ENCODE results near the gene GRID1.

The GRID1 gene

DNA sequence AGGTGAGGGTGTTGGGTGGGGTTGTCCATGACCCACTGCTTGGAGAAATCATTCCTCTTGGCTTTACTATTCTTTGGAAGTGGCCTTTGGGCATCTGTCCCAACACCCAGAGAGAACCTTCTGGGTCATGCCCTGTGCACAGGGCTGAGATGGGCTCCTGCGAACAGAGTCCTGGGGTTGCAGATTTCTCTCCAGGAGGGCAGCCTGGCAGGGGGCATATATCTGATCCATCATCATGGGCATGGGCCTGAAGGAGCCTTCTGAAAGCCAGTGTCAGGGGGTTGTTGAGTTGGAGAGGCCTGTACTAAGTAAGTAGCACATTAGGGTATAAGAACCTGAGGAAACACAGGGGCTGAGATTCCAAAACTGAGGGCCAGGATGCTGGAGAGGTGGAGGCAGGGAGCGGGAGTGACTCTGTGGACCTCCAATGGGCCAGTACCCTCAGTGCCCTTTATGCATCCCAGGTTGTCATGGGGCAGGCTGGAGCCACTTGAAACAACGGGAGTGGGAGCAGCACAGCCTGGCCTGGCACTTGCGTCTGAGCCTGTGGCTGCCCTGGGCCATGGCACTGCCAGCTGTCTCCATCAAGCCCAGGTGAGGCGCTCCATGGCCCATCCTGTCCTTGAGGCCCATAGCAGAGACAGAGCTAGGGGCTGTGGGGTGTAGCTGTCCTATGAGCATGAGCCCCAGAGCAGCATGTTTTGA lies 203.7 kb downstream of the GRID1 start:
- Mint-ChIP-seq H3K36me3 (no peaks in the 10 kb centered on the region), H3K9me3 (no peaks in the 10 kb centered on the region), H3K4me3 (no peak overlapping the region), H3K27me3 (no peaks in the 10 kb centered on the region), H3K4me1 (no peaks in the 10 kb centered on the region), H3K27ac (no peak overlapping the region)
- no peak for ATAC-seq

DNA sequence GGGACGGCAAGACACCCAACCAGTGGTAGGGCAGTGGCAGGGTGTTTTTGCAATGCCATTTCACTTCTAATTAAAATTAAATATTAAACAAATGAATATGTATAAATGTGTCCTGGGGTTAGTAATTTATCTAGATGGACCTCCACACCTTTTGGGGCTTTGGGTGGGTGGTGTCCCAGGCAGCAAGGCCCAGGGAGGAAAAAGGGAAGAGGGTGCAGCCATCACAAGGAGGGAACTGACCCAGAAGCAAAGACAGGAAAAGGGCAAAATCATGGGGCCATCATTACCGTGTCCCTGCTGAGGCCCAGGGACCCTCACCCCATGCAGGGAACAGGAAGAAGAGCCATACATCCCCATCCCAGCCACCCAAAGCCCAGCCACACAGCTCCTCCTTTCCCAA lies 204.6 kb downstream of the GRID1 start:
- ATAC-seq: no peak
- no peaks in the 10 kb centered on the region for H3K4me1 Mint-ChIP-seq
- no peaks in the 10 kb centered on the region for H3K27me3 Mint-ChIP-seq
- no peaks in the 10 kb centered on the region for H3K9me3 Mint-ChIP-seq
- H3K36me3 Mint-ChIP-seq: no peaks in the 10 kb centered on the region
- no peak overlapping the region for H3K27ac Mint-ChIP-seq
- no peak overlapping the region for H3K4me3 Mint-ChIP-seq

- Mint-ChIP-seq H3K27me3 (no peaks in the 10 kb centered on the region), H3K27ac (no peak overlapping the region), H3K9me3 (no peaks in the 10 kb centered on the region), H3K4me3 (no peak overlapping the region), H3K36me3 (no peaks in the 10 kb centered on the region), H3K4me1 (no peaks in the 10 kb centered on the region)
- no peak for ATAC-seq
Observed at GRCh38 chr10:86160890-86161585, 205.6 kb downstream of the GRID1 start.

DNA sequence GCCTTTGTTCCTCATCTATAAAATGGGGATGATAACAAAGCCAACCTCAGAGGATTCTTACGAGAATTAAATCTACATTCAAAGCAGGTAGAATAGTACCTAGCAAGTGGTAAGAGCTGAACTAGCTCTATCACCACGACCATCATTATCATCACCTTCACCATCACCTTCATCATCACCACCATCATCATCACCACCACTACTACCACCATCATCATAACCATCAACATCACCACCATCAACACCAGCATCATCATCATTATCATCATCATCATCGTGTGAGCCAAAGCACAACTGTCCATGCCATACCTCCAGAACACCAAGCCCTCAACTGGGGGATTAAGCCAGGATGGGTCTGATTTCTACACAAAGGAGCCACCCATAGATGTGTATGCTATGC lies 206.8 kb downstream of the GRID1 start:
- no peak for ATAC-seq
- peaks cover 6% of the 10 kb centered on the region for H3K27me3 Mint-ChIP-seq
- H3K4me1 Mint-ChIP-seq: no peaks in the 10 kb centered on the region
- H3K27ac Mint-ChIP-seq: no peak overlapping the region
- no peaks in the 10 kb centered on the region for H3K36me3 Mint-ChIP-seq
- H3K4me3 Mint-ChIP-seq: no peak overlapping the region
- H3K9me3 Mint-ChIP-seq: no peaks in the 10 kb centered on the region

GRCh38 chr10:86155054-86155921 lies 211.3 kb downstream of the GRID1 start:
- H3K4me3 Mint-ChIP-seq: no peak overlapping the region
- no peaks in the 10 kb centered on the region for H3K9me3 Mint-ChIP-seq
- H3K27ac Mint-ChIP-seq: no peak overlapping the region
- no peak for ATAC-seq
- peaks cover 11% of the 10 kb centered on the region for H3K27me3 Mint-ChIP-seq
- H3K4me1 Mint-ChIP-seq: no peaks in the 10 kb centered on the region
- H3K36me3 Mint-ChIP-seq: no peaks in the 10 kb centered on the region

DNA sequence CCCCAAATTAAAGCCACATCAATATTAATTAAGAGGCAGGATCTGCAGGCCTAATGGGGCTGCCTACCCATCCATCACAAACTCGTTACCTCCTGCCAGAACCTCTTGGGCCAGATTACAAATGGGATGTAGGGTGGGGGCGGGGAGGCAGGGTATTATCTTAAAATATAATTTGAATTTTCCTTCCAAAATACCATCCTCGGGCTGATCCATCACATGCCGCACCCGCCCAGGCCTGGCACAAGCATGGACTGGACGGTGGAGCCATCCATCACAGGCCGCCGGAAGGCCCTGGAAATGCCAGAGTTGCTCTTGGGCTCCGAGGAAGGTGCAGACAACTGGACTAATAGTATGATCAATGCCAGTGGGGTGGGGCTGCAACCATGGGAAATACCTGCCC lies 212.8 kb downstream of the GRID1 start:
- no peak overlapping the region for H3K27ac Mint-ChIP-seq
- H3K4me3 Mint-ChIP-seq: no peak overlapping the region
- H3K36me3 Mint-ChIP-seq: no peaks in the 10 kb centered on the region
- H3K9me3 Mint-ChIP-seq: no peaks in the 10 kb centered on the region
- H3K4me1 Mint-ChIP-seq: no peaks in the 10 kb centered on the region
- H3K27me3 Mint-ChIP-seq: peaks cover 11% of the 10 kb centered on the region
- ATAC-seq: no peak

GRCh38 chr10:86152911-86153310 lies 213.7 kb downstream of the GRID1 start:
- H3K4me3 Mint-ChIP-seq: no peak overlapping the region
- H3K9me3 Mint-ChIP-seq: no peaks in the 10 kb centered on the region
- no peaks in the 10 kb centered on the region for H3K36me3 Mint-ChIP-seq
- ATAC-seq: no peak
- no peaks in the 10 kb centered on the region for H3K4me1 Mint-ChIP-seq
- no peak overlapping the region for H3K27ac Mint-ChIP-seq
- peaks cover 11% of the 10 kb centered on the region for H3K27me3 Mint-ChIP-seq

DNA sequence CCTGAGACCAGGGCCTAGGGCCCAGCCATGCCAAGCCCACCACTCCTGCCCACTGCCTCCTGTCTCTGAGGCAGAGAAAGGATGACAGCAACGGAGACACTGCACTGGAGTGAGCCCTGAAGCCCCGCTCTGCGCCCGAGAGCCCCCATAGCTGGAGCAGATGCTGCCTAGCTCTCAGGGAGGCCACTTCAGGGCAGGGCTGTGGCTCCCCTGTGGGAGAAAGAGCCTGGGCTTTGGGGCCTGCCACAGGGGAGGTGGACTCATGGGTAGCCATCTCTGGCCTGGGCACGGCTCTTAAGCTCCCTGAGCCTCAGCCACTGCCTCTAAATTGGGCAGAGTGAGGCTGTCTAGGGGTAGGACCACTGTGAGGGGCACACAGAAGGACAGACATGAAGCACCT lies 214.2 kb downstream of the GRID1 start:
- H3K27me3 Mint-ChIP-seq: peaks cover 11% of the 10 kb centered on the region
- no peaks in the 10 kb centered on the region for H3K9me3 Mint-ChIP-seq
- no peak for ATAC-seq
- no peaks in the 10 kb centered on the region for H3K36me3 Mint-ChIP-seq
- no peak overlapping the region for H3K27ac Mint-ChIP-seq
- no peaks in the 10 kb centered on the region for H3K4me1 Mint-ChIP-seq
- no peak overlapping the region for H3K4me3 Mint-ChIP-seq

- peaks cover 11% of the 10 kb centered on the region for H3K27me3 Mint-ChIP-seq
- no peak overlapping the region for H3K27ac Mint-ChIP-seq
- H3K4me3 Mint-ChIP-seq: no peak overlapping the region
Observed at GRCh38 chr10:86151613-86152012, 215.0 kb downstream of the GRID1 start.

DNA sequence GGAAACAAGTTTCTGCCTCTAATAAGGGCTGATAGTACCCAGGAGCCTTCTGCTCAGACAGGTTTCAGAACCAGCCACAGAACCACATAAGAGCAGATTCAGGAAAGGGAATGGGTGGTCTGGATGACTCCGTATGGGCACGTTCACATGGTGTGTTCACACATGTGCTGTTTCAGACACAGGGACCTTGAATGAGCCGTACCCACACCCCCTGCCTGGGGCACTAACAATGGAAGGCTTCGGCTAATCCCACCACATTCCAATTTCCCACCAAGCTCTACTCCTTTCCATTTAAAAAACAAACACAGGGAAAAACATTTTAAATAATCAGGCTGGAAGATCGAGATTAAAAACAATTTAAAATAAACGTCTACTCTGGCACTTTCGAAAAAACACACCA lies 217.3 kb downstream of the GRID1 start:
- no peak for ATAC-seq
- no peaks in the 10 kb centered on the region for H3K27me3 Mint-ChIP-seq
- no peak overlapping the region for H3K4me3 Mint-ChIP-seq
- H3K9me3 Mint-ChIP-seq: no peaks in the 10 kb centered on the region
- no peak overlapping the region for H3K27ac Mint-ChIP-seq
- no peaks in the 10 kb centered on the region for H3K36me3 Mint-ChIP-seq
- no peaks in the 10 kb centered on the region for H3K4me1 Mint-ChIP-seq

More at GRCh38 chr10:86151613-86152012, 215.0 kb downstream of the GRID1 start:
- Mint-ChIP-seq H3K4me1 (no peaks in the 10 kb centered on the region), H3K9me3 (no peaks in the 10 kb centered on the region), H3K36me3 (no peaks in the 10 kb centered on the region)
- no peak for ATAC-seq

DNA sequence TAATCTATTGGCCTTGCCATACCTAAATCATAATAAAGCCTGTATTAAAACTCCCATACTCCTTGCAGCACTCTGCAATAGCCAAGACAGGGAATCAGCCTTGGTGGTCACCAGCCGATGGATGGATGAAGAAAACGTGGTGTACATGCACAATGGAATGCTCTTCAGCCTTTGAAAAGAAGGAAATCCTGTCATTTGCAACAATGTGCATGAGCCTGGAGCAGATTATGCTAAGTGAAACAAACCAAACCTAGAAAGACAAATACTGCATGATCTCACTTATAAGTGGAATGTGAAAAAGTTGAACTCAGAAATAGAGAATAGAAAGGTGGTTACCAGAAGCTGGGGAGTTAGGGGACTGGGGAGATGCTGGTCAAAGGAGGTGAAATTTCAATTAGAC lies 218.5 kb downstream of the GRID1 start:
- no peaks in the 10 kb centered on the region for H3K4me1 Mint-ChIP-seq
- H3K9me3 Mint-ChIP-seq: no peaks in the 10 kb centered on the region
- ATAC-seq: no peak
- H3K27me3 Mint-ChIP-seq: no peaks in the 10 kb centered on the region
- no peaks in the 10 kb centered on the region for H3K36me3 Mint-ChIP-seq
- H3K4me3 Mint-ChIP-seq: no peak overlapping the region
- H3K27ac Mint-ChIP-seq: no peak overlapping the region

- Mint-ChIP-seq H3K36me3 (no peaks in the 10 kb centered on the region), H3K4me1 (no peaks in the 10 kb centered on the region), H3K27ac (no peak overlapping the region), H3K27me3 (no peaks in the 10 kb centered on the region), H3K4me3 (no peak overlapping the region), H3K9me3 (no peaks in the 10 kb centered on the region)
- no peak for ATAC-seq
Observed at GRCh38 chr10:86144301-86144700, 222.3 kb downstream of the GRID1 start.

- no peak for ATAC-seq
- H3K27me3 Mint-ChIP-seq: no peaks in the 10 kb centered on the region
- no peaks in the 10 kb centered on the region for H3K9me3 Mint-ChIP-seq
- H3K4me3 Mint-ChIP-seq: no peak overlapping the region
- no peak overlapping the region for H3K27ac Mint-ChIP-seq
- H3K4me1 Mint-ChIP-seq: no peaks in the 10 kb centered on the region
- no peaks in the 10 kb centered on the region for H3K36me3 Mint-ChIP-seq
Observed at GRCh38 chr10:86141896-86142295, 224.7 kb downstream of the GRID1 start.

GRCh38 chr10:86139066-86139657 lies 227.4 kb downstream of the GRID1 start:
- no peaks in the 10 kb centered on the region for H3K27me3 Mint-ChIP-seq
- no peak for ATAC-seq
- H3K4me1 Mint-ChIP-seq: no peaks in the 10 kb centered on the region
- H3K9me3 Mint-ChIP-seq: no peaks in the 10 kb centered on the region
- no peaks in the 10 kb centered on the region for H3K36me3 Mint-ChIP-seq
- no peak overlapping the region for H3K4me3 Mint-ChIP-seq
- no peak overlapping the region for H3K27ac Mint-ChIP-seq

DNA sequence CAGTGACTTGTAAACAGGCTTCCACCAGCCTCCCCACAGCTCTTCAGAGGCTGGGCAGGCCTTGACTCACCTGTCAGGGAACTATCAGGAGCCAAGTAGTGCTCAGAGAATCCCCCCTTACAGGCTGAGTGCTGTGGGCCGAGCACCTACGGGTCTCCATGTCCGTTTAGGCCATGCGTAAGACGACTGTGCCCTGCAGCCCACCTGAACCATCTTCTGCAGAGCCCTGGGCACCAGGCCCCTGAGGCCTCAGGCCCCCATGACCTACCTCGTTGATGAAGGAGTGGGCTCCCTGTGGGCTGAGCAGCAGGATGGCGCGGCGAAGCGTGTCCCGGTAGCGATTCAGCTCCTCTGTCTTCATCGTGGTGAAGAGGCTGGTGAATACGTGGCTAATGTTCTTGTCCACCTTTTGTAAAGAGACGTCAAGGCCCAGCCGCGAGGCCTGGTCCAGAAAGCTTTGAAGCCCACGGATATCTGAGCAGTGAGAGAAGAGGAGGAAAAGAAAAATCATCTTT lies 228.0 kb downstream of the GRID1 start:
- Mint-ChIP-seq H3K27me3 (no peaks in the 10 kb centered on the region), H3K36me3 (no peaks in the 10 kb centered on the region), H3K9me3 (no peaks in the 10 kb centered on the region), H3K4me1 (no peaks in the 10 kb centered on the region), H3K4me3 (no peak overlapping the region), H3K27ac (no peak overlapping the region)
- no peak for ATAC-seq
